ENCODE results near the gene TMEM220. TPM values are rescaled to one million over a fixed set of nuclear protein-coding genes. Genes with fewer than 3 reads are reported as not detected.

The TMEM220 gene
- 10 to 100 TPM in 2 of 6 donors, 1 to 10 TPM in 4; 1.4 to 16.6 (median 6.8) TPM for total RNA-seq

- Histone ChIP-seq H3K36me3 (no peaks in the 10 kb centered on the region), H3K9me3 (no peaks in the 10 kb centered on the region), H3K4me3 (peak within 1 kb of the TSS; percentile 0 to 94 (median 76)), H3K27ac (peak within 1 kb of the TSS; percentile 86 to 92 (median 89)), H3K27me3 (no peaks in the 10 kb centered on the region), H3K4me1 (peaks cover 0 to 8% (median 5%) of the 10 kb centered on the region in 4 donors)
- 3 to 4% methylated on average over 37 to 48 of the region's 79 CpGs for WGBS, 2 donors
- ATAC-seq (ENCODE audit: low FRiP score in 2 of 2) (peak; percentile 94 to 97), DNase-seq (peak; percentile 77 to 95)
- TF ChIP-seq POLR2A (IDR thresholded peaks at IDR 0.05), result peak in 3 of 4 donors; percentile 57 to 83 (median 61)
- TF ChIP-seq POLR2AphosphoS5 (IDR thresholded peaks at IDR 0.05), result peak; percentile 16 to 80
- TF ChIP-seq EP300 (IDR thresholded peaks at IDR 0.05), result no peak
Measured at GRCh38 chr17:10729334-10730193, at the start of gene TMEM220. TSS of gene TMEM220 (minus strand) at chr17:10730023. CDS start at chr17:10729851, 172 bp downstream.

- WGBS, 2 donors, result 63 to 75% methylated on average over 2 of the region's 2 CpGs
- Histone ChIP-seq H3K36me3 (no peaks in the 10 kb centered on the region), H3K27me3 (no peaks in the 10 kb centered on the region), H3K27ac (no peak overlapping the region), H3K9me3 (peaks cover 0 to 3% (median 0%) of the 10 kb centered on the region in 4 donors), H3K4me3 (no peak overlapping the region), H3K4me1 (no peaks in the 10 kb centered on the region)
- no peak for ATAC-seq (ENCODE audit: low FRiP score in 2 of 2)
- TF ChIP-seq POLR2A (IDR thresholded peaks at IDR 0.05) (no peak), POLR2AphosphoS5 (IDR thresholded peaks at IDR 0.05) (no peak), EP300 (IDR thresholded peaks at IDR 0.05) (no peak)
- TF ChIP-seq, protein P1, sequence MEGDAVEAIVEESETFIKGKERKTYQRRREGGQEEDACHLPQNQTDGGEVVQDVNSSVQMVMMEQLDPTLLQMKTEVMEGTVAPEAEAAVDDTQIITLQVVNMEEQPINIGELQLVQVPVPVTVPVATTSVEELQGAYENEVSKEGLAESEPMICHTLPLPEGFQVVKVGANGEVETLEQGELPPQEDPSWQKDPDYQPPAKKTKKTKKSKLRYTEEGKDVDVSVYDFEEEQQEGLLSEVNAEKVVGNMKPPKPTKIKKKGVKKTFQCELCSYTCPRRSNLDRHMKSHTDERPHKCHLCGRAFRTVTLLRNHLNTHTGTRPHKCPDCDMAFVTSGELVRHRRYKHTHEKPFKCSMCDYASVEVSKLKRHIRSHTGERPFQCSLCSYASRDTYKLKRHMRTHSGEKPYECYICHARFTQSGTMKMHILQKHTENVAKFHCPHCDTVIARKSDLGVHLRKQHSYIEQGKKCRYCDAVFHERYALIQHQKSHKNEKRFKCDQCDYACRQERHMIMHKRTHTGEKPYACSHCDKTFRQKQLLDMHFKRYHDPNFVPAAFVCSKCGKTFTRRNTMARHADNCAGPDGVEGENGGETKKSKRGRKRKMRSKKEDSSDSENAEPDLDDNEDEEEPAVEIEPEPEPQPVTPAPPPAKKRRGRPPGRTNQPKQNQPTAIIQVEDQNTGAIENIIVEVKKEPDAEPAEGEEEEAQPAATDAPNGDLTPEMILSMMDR (IDR thresholded peaks at IDR 0.05), result no peak
- DNase-seq, result no peak
Measured at GRCh38 chr17:10779609-10780008, 49.8 kb upstream of the TMEM220 start.

DNA sequence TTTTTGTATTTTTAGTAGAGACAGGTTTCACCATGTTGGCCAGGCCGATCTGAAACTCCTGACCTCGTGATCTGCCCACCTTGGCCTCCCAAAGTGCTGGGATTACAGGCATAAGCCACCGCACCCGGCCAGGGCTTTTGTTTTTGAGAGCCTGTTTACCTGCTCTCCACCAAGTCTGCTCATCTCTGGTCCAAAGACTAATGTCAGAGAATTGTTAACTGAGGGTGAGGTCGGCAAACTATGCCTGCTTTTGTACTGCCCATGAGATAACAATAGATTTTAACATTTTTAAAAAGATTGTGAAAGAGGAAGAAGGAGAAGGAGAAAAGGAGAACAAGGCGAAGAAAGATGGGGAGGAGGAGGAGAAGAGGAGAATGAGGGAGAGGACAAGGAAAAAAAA, 48.1 kb upstream of the TMEM220 start:
- no peak for ATAC-seq (ENCODE audit: low FRiP score in 2 of 2)
- H3K4me1 ChIP-seq, result no peaks in the 10 kb centered on the region
- TF ChIP-seq EP300 (IDR thresholded peaks at IDR 0.05), result no peak
- TF ChIP-seq, protein P1 (IDR thresholded peaks at IDR 0.05), result no peak
- no peak for TF ChIP-seq POLR2AphosphoS5 (IDR thresholded peaks at IDR 0.05)
- no peak for TF ChIP-seq POLR2A (IDR thresholded peaks at IDR 0.05)
- H3K4me3 ChIP-seq, result no peak overlapping the region
- WGBS, 2 donors, result 74 to 79% methylated on average over 6 of the region's 6 CpGs
- no peaks in the 10 kb centered on the region for H3K36me3 ChIP-seq
- H3K27me3 ChIP-seq, result no peaks in the 10 kb centered on the region
- H3K27ac ChIP-seq, result no peak overlapping the region
- DNase-seq, result no peak
- H3K9me3 ChIP-seq, result peaks cover 0 to 3% (median 0%) of the 10 kb centered on the region in 4 donors

GRCh38 chr17:10777131-10777807, 47.4 kb upstream of the TMEM220 start:
- Histone ChIP-seq H3K36me3 (no peaks in the 10 kb centered on the region), H3K4me1 (no peaks in the 10 kb centered on the region), H3K9me3 (peaks cover 0 to 5% (median 2%) of the 10 kb centered on the region in 4 donors), H3K27me3 (no peaks in the 10 kb centered on the region), H3K4me3 (no peak overlapping the region), H3K27ac (no peak overlapping the region)
- TF ChIP-seq EP300 (IDR thresholded peaks at IDR 0.05) (no peak), POLR2A (IDR thresholded peaks at IDR 0.05) (no peak), POLR2AphosphoS5 (IDR thresholded peaks at IDR 0.05) (no peak)
- TF ChIP-seq, protein P1 (IDR thresholded peaks at IDR 0.05), result no peak
- no peak for DNase-seq
- 88% methylated on average over 11 of the region's 11 CpGs for WGBS, 2 donors
- ATAC-seq (ENCODE audit: low FRiP score in 2 of 2), result no peak

DNA sequence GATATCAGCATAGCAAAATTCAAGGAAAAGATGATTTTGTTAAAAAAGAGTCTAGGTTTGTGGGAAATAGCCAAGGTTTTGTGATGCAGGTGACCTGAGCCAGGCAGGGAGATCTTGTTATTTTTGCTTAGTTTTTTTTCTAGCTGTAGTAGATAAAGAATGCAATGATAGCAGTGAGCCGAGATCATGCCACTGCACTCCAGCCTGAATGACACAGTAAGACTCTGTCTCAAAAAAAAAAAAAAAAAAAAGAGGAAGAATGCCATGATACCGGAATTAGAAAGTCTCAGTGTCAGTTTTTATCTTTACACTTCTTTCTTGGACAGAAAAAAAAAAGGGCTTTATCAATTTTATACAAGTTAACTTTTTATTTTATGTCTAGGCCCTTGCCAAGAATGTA, 46.6 kb upstream of the TMEM220 start:
- DNase-seq (no peak), ATAC-seq (ENCODE audit: low FRiP score in 2 of 2) (no peak)
- TF ChIP-seq, protein P1 (IDR thresholded peaks at IDR 0.05), result no peak
- no peak for TF ChIP-seq EP300 (IDR thresholded peaks at IDR 0.05)
- Histone ChIP-seq H3K27me3 (no peaks in the 10 kb centered on the region), H3K4me1 (no peaks in the 10 kb centered on the region), H3K9me3 (peaks cover 0 to 8% (median 4%) of the 10 kb centered on the region in 4 donors), H3K27ac (no peak overlapping the region), H3K36me3 (no peaks in the 10 kb centered on the region), H3K4me3 (no peak overlapping the region)
- WGBS, 2 donors, result 59 to 65% methylated on average over 2 of the region's 2 CpGs
